HG02943 (cell line): Measurements from ENCODE around the gene PHF21B.
"Not testable (repeated sequence)": the region's sequence is repeated elsewhere in the genome, so short reads cannot be mapped to it uniquely, and the experiment has no call there.

Source experiments
- ATAC-seq: cut with Tn5 transposase; IDR thresholded peaks from one replicate; pipeline ENCODE4 v1.9.1; 2021; ENCODE audit warnings: mild to moderate bottlenecking, low read depth, moderate library complexity; ENCODE audit not compliant: unreplicated experiment

Gene PHF21B

DNA sequence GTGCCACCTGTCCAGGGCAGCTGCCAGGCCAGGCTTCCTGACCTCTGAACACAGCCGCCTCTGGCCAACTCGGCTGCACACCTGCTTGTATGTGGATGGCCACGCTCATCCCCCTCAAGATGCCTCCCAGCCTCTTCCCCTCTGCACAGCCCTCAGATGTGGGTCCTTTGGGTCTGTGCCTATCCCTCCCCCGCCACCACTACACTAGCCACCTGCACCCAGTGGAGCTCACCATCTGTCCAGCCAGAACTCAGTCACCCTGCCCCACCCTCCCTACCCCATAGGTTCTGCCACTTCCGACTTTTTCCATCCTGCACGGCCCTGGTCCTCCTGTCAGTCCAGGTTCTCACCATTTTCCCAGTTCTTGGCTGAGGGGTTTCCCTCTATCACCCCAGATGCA lies 44.6 kb downstream of the PHF21B start:
- no peak for ATAC-seq

DNA sequence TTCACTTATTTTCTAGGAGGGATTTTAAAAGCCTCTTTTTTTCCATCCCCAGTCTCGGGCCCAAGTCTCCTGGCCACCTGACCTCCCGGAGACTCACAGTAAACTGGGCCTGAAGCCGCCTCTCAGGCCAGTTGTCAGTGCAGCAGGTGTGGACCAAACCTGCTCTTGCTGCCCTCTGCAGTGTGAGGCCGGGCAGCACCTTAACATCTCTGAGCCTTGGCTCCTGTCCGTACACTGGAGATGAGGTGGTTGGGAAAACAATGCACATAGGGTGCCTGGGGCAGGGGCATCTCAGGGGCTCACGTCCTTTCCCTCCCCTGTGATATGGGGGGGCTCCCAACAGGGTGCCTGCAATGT lies 45.1 kb downstream of the PHF21B start:
- no peak for ATAC-seq

DNA sequence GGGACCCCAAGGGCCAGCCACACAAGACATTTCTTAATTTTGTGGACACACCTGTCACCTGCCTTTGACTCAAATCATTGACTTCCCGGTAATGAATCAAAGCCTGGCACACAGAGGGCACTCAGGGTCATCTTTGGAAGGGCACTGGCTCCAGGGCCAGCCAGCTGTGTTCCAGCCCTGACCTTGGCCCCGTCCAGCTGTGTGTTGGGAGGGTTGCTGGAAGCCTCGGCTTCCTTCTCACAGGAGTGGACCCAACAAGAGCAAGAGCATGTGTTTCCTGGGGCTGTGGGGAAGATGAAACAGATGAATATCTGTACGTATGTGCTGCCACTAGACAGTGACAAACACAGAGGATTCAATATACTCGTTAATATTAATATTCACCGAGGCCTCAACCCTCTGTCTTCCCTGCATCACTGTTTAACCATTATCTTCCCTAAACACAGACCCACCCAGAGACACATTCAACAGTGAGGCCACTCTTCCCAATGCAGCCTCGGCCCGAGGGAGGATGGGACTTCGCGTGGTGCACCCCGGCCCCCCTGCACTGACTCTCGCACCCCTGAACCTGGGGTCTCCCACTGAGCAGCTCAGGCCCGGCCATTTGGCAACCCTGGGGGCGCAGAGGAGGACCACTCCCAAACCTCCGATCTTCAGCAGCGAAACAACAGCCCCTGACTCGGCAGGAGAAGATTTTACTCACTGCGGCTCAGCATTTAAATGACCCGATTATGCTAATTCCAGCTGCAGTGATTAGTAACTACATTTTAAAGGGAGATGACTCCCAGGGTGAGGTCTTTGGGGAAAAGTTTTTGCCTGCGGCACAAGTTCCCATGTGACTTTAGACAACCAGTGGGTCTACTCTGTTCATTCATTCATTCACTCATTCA lies 45.7 kb downstream of the PHF21B start:
- ATAC-seq: no peak

DNA sequence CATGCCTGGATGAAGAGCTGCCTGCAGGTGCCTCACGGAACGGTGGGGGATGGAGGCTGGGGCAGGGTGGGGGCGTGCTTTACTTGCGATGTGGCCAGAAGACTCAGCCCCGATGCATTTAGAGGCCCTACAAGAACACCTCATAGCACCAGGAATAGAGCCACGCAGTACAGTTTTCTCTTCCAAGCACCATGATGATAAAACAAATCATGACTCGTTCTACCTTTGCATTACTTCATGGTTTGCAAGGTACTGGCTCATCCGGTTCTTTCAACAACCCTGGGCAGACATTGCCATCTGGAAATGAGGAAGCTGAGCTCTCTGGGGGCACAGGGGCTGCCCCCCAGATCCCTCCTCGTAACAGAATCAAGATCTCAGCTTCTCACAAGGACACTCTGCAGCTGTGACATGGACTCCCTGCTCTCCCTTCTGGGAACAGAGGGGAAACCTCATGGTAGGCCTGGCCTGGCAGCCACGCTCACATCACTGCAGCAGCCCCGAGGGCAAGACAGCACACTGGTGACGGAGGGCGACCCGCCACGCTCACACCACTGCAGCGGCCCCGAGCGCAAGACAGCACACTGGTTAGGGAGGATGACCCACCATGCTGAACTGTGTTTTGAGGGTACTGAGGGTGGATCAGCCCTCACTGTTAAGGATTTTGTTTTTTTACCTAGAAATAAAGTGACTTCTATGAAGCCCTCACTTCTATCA lies 46.9 kb downstream of the PHF21B start:
- no peak for ATAC-seq

DNA sequence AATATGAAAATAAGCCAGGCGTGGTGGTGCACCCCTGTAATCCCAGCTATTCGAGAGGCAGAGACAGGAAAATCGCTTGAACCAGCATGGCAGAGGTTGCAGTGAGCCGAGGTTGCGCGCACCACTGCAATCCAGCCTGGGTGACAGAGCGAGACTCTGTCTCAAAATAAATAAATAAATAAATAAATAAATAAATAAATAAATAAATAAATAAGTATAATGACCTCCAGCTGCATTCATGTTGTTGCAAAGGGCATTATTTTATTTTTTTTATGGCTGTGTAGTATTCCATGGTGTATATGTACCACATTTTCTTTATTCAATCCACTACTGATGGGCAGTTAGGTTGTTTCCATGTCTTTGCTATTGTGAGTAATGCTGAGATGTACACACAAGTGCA lies 48.1 kb downstream of the PHF21B start:
- not testable (repeated sequence) for ATAC-seq

DNA sequence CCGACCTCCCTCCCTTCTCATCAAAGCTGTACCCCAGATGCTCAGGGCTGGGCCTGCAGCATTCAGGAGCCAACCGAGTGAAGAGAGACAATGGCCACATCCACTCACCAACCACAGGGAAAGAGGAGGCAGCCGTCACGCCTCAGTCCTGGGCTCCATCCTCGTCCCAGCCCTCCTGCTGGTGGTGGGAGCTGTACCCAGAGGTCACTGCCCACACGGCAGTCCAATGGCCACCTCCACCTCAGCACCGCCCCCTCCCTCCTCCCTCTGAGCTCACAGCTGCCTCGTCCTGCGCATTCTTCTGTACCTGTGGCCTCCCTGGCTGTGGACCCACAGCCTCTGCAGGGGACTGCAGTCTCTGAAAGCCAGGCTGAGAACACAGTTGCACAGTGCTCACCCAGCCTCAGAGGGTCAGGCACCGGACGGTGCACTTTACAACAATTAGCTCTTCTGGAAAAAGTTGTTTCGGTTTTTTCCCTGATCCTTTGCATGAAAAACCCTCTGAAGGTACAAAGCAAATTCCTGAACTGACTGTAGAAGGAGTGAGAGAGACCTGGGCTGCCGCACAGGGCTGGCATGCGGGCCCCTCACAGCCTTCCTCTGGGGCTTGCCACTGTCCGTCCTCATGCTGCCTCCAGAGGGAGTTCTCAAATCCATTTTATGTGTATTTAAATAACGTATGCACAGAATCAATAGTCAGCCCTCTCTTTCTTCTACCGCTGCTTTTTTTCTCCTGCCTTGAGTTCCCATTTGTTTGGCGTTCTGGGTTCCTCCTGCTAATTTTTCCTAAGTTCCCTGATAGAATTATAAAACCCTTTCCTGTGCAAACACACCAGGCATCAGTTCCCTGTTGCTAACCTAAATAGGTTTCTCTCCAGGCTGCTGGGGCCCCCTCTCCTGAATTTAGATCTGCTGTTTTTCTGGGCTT lies 52.7 kb downstream of the PHF21B start:
- no peak for ATAC-seq

DNA sequence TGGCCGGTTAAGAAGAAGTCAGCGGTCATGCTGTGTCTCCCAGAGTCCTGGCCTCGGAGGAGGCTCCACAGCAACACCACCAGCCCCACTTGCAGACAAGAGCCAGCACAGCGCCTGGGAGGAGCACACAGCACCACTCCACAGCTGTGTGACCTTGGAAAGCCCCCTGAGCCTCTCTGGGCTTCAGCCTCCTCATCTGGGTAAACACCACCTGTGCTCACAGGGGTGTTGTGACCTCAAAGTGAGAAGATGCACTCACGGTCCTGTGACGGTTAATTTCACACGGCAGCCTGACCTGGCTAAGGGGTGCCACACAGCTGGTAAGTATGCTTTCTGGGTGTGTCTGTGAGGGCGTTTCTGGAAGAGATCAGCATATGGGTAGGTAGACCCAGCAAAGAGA lies 54.7 kb downstream of the PHF21B start:
- no peak for ATAC-seq

DNA sequence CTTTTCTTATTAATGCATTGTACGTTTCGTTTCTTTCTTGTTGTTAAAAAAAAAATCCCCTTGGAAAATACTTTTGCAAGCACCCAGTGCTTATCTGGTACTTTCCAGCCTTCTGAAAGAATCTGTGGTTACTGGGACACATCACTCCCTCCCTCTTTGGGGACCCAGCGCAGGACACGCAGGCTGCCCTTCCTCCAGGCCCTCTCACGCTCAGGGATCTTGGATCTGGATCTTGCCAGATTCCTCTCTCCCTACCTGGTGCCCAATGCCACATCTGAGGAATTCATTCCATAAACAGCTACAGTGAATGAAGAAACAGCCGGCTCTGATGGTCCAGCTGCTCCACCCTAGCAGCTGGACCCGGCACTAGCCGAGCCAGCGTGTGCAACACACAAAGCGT lies 55.7 kb downstream of the PHF21B start:
- ATAC-seq: no peak

DNA sequence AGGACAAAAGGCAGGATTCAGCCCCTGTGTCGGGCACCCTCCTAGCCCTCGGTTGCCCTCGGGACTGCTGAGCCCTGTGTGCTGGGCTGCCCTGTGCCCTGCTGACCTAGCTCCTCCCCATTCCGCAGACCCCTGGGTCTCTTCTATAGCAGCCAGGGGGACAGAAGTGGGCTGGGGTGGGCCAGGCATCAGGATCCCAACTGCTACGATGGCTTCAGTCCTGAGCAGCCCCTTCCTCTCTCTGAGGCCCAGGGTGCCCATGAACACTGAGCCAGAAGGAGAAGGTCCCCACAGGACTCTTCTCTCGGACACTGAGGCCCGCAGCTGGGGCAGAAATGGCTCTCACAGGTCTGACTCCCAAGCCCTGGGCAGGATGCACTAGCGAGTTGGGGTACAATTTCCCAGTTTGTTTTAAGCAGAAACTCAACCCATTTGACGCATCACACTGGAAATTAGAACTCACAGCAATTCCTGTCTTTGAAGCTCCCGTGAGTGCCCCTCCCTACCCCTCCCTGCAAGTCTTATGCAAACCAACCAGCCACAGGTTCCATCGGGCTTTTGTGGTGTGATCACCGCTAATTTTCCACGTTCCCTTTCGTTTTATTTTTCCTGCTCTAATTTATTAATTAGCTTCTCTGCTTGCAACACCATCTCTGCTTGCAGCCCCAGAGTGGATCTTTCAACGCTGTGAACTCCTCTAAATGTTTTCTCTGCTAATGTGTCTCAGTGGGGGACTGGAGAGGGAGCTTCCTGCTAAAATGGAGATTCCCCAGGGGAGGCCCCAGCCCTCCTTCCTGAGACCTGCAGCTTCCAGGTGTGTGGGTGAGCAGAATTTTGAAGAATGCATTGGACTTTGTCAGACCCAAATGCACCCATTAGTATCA lies 56.7 kb downstream of the PHF21B start:
- no peak for ATAC-seq

DNA sequence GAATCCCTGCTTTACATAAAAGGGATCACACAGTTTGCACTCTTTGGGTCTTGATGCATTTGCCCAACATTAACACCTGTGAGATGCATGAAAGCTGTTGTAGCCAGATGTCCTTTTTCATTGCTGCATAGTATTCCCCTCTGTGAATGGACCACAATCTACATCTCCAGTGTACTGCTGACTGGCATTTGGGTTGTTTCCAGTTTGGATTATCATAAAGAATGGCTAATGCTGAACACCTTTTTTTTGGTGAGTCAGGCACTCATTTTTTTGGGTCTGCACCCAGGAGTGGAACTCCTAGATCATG lies 58.3 kb downstream of the PHF21B start:
- no peak for ATAC-seq

DNA sequence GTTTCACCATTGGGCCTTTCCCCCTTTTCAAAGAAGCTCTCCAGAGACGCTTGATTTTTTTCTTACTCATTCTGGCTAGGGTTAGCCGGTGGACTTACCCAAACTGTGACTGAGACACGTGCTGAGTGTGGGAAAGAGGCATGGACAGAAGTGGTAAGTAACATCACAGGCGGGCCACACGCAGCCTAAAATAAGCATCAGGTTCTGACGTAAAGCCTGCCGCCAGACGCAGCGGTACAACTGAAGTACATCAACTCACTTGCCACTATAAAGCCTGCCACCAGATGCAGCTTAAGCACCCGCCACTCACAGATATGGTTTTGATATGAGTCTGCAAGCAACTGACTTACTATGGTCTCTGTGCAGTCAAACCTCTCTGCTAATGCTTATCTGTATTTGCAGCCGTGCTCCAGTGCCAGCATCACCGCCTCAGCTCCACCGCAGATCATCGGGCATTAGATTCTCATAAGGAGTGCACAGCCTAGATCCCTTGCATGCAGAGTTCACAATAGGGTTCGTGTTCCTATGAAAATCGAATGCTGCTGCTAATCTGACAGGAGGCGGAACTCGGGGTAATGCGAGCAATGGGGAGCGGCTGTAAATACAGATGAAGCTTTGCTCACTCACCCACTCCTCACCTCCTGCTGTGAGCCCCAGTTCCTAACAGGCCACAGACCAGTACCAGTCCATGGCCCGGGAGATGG lies 58.8 kb downstream of the PHF21B start:
- ATAC-seq: no peak

DNA sequence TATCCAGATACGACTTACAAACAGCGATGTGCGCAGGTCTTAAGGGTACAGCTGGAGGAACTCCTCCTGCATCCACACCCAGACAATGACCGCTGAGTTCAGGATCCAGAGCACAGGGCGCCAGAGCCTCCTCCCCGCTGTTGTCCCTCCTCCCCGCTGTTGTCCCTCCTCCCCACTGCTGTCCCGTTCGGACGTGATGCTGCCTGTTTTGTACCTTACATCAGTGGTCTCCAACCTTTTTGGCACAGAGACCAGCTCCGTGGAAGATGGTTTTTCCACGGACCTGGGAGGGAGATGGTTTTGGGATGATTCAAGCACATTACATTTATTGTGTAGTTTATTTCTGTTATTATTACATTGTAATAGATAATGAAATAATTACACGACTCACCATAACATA lies 62.0 kb downstream of the PHF21B start:
- no peak for ATAC-seq

DNA sequence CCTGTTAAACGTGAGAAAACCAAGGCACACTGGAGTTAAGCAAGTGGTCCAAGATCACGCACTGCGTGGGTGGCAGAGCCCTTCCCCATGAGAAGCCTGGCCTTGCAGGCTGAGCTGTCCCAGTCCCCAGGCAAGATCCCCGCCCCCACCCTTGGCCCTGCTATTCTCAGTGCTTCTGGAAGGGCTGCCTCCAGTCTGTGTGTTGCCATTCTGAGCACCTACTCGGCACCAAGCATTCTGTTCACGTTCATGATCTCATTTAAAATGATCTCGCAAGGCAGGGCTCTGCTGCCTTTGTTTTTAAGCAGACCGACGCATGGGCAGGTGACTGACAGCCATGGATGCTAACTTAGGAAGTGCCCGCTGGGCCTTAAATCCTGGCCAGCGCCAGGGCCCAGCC lies 62.8 kb downstream of the PHF21B start:
- no peak for ATAC-seq

DNA sequence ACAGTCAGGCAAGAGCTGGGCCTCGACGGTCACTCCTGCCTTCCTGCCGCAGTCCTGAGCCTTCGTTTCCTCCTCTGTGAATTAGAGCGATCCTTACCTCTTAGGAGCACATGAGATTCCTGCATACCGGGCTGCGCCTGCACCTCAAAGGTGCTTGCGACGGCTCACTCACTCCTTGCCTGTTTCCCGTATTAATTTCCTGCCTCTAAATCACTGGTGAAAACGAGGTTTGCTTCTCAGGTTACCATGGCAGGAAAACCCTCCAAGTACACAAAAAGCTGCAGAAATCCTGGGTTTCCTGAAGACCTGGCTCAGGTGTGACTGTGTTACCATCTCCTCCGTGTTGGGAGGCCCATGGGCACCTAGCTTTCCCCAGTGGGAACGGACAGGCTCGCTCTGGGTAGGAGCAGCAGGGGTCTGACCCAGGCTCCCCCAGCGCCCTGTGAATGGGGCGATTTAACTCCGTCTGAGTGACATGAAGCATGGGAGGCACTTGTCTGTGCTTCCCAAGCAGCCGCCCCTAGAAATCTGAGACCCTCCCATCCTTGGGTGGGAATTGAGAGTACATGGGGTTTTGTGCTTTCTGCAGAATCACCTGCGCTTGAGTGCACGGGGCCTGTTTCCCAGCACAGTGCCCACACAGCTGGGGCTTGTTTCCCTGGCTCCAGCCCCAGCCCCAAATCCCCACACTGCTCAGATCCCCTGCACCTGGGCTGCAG lies 64.8 kb downstream of the PHF21B start:
- no peak for ATAC-seq

DNA sequence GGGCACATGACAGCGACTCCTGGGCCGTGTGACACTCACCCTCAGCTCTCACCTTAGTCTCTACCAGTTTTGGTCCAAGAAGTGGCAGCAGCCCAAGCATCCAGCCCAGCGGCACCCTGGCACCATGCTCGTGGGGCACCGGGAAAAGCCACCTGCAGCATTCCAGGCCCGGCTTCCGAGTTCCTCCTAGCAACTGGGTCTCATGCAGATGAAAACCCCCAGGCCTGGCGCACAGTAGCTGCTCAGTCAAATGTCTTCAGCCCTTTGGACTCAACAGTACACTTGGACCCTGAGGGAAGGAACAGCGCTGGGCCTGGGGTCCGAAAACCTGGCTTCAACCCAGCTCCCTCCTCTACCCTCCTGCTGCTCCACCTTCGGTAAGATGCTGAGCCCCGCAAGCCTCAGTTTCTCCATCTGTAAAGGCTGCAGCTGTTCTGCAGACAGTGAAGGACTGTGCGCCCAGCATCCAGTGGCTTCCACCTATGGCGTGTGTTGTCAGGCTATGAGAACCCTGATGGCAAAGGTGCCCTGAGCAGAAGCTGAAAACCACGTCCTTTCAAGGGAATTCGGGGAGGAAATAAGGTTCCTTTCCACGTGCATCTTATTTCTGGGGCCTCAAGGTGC lies 66.0 kb downstream of the PHF21B start:
- no peak for ATAC-seq

DNA sequence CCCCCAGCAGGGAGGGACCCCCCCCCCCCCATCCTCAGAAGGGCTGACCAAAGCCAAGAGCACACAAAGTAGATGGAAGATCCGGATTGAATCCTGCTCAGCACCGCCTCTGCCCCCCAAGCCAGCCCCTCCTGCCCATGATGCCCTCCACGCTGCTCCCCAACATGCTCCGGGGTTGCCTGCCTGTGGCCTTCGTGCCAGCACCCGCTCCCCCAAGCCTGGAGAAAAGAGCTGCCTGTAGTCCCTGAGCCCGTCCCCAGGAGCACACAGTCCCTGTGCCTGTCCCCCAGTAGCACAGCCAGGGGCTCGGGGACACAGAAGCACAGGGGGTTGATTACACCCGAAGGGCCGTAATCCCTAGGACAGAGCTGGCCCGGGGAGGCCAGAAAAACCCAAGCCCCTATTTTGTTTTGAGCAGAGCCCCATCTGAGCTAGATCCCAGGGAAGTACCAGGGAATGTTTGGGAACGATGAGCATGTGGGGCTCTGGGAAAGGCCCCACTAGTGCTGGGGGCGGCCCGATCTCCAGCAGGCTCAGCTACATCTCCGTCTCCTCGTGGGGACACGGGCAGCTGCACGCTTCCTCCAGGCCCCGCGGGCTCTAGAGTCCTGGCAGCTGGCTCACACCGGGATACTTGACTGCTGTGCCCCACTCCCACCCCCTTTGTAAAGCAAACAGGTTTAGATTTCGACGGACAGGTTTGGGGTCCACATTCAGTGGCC lies 66.7 kb downstream of the PHF21B start:
- no peak for ATAC-seq

DNA sequence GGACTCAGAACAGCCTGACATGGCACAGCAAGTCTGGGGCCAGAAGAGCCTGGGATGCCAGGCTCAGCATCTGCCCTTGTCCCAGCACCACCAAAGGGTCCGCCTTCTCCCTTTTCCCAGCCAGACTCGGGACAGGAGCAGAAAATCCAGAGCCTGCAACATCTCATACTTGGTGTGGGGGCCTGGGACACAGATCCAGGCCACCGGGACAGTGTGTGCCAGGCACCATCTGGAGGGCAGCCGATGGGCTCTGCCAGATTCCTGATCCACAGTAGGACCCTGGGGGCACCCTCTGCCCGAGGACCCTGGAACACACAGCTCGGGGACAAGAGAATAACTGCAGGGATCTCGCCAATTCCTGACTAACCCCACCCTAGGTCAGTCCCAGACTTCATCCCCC lies 67.7 kb downstream of the PHF21B start:
- no peak for ATAC-seq

DNA sequence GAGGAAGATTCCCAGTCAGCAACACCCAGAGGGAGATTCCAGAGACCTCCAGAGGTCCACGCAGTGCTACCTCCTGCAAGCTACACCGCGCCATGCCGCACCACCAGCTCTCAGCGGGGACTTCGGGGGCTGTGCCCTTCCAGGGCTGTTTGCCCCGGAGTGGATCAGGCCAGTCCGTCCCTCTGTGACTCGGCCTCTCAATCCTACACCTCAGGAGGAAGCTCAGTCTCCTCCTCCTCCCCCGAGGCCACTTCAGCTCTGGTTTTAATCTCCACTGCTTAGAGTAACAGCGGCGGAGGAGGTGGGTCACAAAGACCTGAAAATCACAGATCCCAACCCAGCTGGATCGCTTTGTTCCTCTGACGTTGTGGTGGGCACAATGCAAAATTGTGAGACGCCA lies 68.6 kb downstream of the PHF21B start:
- no peak for ATAC-seq
